ENCODE measurements around the gene TGFBR2. TPM values are rescaled to one million over a fixed set of nuclear protein-coding genes. Genes with fewer than 3 reads are reported as not detected.
A peak's percentile ranks its signal among the peaks of the same experiment; 100 is the strongest.

The TGFBR2 gene
- polyA plus RNA-seq, 1 donor (not counting 4 experiments of a cell fraction or from before 2014, with no cell fraction given): 303 TPM

GRCh38 chr3:30631243-30631904 is 25.0 kb downstream of the TGFBR2 start:
- Histone ChIP-seq H3K9ac (ENCODE audit: control insufficient read depth, extremely low read depth, insufficient read depth, low read length) (no peak overlapping the region), H3K27ac (ENCODE audit: control insufficient read depth, insufficient read depth, low read length) (peak overlapping the region; percentile 58), H3K36me3 (ENCODE audit: control insufficient read depth in 2 of 2, extremely low read depth in 1 of 2, insufficient read depth in 2 of 2, low read length in 2 of 2) (peaks cover 15 to 25% of the 10 kb centered on the region in 2 experiments), H2AFZ (ENCODE audit: control insufficient read depth, low read length) (no peak overlapping the region), H3K27me3 (ENCODE audit: control insufficient read depth, extremely low read depth, insufficient read depth, low read length) (no peaks in the 10 kb centered on the region), H3K4me1 (ENCODE audit: control insufficient read depth, extremely low read depth, insufficient read depth, low read length) (peaks cover 50% of the 10 kb centered on the region), H3K4me2 (ENCODE audit: control insufficient read depth, extremely low read depth, insufficient read depth, low read depth, low read length) (no peak overlapping the region), H3K9me3 (ENCODE audit: control insufficient read depth, low read depth, low read length) (no peaks in the 10 kb centered on the region), H4K20me1 (ENCODE audit: control insufficient read depth, extremely low read depth, insufficient read depth, low read length) (peaks cover 10% of the 10 kb centered on the region), H3K9me1 (ENCODE audit: control insufficient read depth, extremely low read depth, insufficient read depth, low read length) (no peaks in the 10 kb centered on the region), H3K4me3 (ENCODE audit: control insufficient read depth in 2 of 3, extremely low read depth in 1 of 3, insufficient read depth in 2 of 3, low read depth in 1 of 3, low read length in 3 of 3) (no peak overlapping the region), H3K79me2 (ENCODE audit: control insufficient read depth, insufficient read depth, low read length) (peaks cover 100% of the 10 kb centered on the region)
- TF ChIP-seq EZH2 (IDR thresholded peaks at IDR 0.05; ENCODE audit: low read length) (no peak), CTCF (optimal IDR thresholded peaks at IDR 0.05 in 1 of 3, IDR thresholded peaks at IDR 0.05 in 1 of 3, conservative IDR thresholded peaks at IDR 0.05 in 1 of 3; ENCODE audit: extremely low read depth in 1 of 3, insufficient read depth in 2 of 3, low read length in 3 of 3) (no peak)
- dilution Hi-C loops (cut with MboI; ENCODE audit: extremely low pct_ligation_motif_present, low sequenced_read_pairs): no loop called here
- FAIRE-seq (no peak), DNase-seq (ENCODE audit: low read depth, low spot score) (no peak)

GRCh38 chr3:30632065-30632464 is 25.7 kb downstream of the TGFBR2 start:
- Histone ChIP-seq H3K4me2 (ENCODE audit: control insufficient read depth, extremely low read depth, insufficient read depth, low read depth, low read length) (no peak overlapping the region), H3K79me2 (ENCODE audit: control insufficient read depth, insufficient read depth, low read length) (peaks cover 100% of the 10 kb centered on the region)
- TF ChIP-seq CTCF (optimal IDR thresholded peaks at IDR 0.05 in 1 of 3, IDR thresholded peaks at IDR 0.05 in 1 of 3, conservative IDR thresholded peaks at IDR 0.05 in 1 of 3; ENCODE audit: extremely low read depth in 1 of 3, insufficient read depth in 2 of 3, low read length in 3 of 3): no peak
- TF ChIP-seq EZH2 (IDR thresholded peaks at IDR 0.05; ENCODE audit: low read length): no peak

More at GRCh38 chr3:30632065-30632464, 25.7 kb downstream of the TGFBR2 start:
- Histone ChIP-seq H3K36me3 (ENCODE audit: control insufficient read depth in 2 of 2, extremely low read depth in 1 of 2, insufficient read depth in 2 of 2, low read length in 2 of 2) (peaks cover 10 to 21% of the 10 kb centered on the region in 2 experiments), H3K27ac (ENCODE audit: control insufficient read depth, insufficient read depth, low read length) (peak overlapping the region; percentile 58), H3K9ac (ENCODE audit: control insufficient read depth, extremely low read depth, insufficient read depth, low read length) (no peak overlapping the region), H2AFZ (ENCODE audit: control insufficient read depth, low read length) (no peak overlapping the region), H3K4me3 (ENCODE audit: control insufficient read depth in 2 of 3, extremely low read depth in 1 of 3, insufficient read depth in 2 of 3, low read depth in 1 of 3, low read length in 3 of 3) (no peak overlapping the region), H3K4me1 (ENCODE audit: control insufficient read depth, extremely low read depth, insufficient read depth, low read length) (peaks cover 43% of the 10 kb centered on the region), H3K9me3 (ENCODE audit: control insufficient read depth, low read depth, low read length) (no peaks in the 10 kb centered on the region), H3K9me1 (ENCODE audit: control insufficient read depth, extremely low read depth, insufficient read depth, low read length) (no peaks in the 10 kb centered on the region), H4K20me1 (ENCODE audit: control insufficient read depth, extremely low read depth, insufficient read depth, low read length) (peaks cover 11% of the 10 kb centered on the region), H3K27me3 (ENCODE audit: control insufficient read depth, extremely low read depth, insufficient read depth, low read length) (no peaks in the 10 kb centered on the region)
- DNase-seq (ENCODE audit: low read depth, low spot score) (no peak), FAIRE-seq (no peak)
- dilution Hi-C loops (cut with MboI; ENCODE audit: extremely low pct_ligation_motif_present, low sequenced_read_pairs): no loop called here

All from keratinocyte (primary cell).